OCI-LY3 (cell line): Measurements from ENCODE around the gene PREX1.

Experiments
- CTCF ChIP-seq: fragments of 200-600, 300-600 bp; sonication (generic); IDR thresholded peaks from 2 replicates; pipeline ENCODE4 v1.5.1; 2014; ENCODE audit warnings: antibody characterized with exemption, low read length, low read depth
- EZH2phosphoT487 ChIP-seq: fragments of 200-600 bp; shearing (Covaris generic); IDR thresholded peaks from 2 replicates; pipeline ENCODE4 v1.6.1; 2018; ENCODE audit warnings: antibody characterized with exemption, mixed run types, low read depth

- TF ChIP-seq CTCF = no peak
- no peak for TF ChIP-seq EZH2phosphoT487
Observed at GRCh38 chr20:48732081-48732829, 95.5 kb downstream of the PREX1 start.
